ENCODE measurements around the gene MEGF8.

DNA sequence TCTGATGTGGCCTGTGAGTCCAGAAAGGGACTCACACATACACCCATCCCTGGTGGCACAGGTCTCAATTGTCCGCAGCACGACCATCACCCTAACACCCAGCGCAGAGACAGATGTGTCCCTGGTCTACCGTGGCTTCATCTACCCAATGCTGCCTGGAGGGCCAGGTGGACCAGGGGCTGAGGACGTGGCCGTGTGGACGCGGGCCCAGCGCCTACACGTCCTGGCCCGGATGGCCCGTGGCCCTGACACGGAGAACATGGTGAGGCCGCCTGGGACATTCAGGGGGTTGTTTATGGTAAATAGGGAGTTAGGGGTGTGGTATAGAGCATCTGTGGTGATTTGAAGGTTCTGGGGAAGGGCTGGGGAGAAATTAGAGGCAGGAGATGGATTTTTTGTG, 22.8 kb downstream of the MEGF8 start:
- TF ChIP-seq TBP (IDR thresholded peaks at IDR 0.05; ENCODE audit: low read depth, low read length): no peak
- no peak for TF ChIP-seq EP300 (IDR thresholded peaks at IDR 0.05; ENCODE audit: borderline replicate concordance in 1 of 2, low read depth in 2 of 2, low read length in 2 of 2)
- TF ChIP-seq, protein P1, sequence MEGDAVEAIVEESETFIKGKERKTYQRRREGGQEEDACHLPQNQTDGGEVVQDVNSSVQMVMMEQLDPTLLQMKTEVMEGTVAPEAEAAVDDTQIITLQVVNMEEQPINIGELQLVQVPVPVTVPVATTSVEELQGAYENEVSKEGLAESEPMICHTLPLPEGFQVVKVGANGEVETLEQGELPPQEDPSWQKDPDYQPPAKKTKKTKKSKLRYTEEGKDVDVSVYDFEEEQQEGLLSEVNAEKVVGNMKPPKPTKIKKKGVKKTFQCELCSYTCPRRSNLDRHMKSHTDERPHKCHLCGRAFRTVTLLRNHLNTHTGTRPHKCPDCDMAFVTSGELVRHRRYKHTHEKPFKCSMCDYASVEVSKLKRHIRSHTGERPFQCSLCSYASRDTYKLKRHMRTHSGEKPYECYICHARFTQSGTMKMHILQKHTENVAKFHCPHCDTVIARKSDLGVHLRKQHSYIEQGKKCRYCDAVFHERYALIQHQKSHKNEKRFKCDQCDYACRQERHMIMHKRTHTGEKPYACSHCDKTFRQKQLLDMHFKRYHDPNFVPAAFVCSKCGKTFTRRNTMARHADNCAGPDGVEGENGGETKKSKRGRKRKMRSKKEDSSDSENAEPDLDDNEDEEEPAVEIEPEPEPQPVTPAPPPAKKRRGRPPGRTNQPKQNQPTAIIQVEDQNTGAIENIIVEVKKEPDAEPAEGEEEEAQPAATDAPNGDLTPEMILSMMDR (IDR thresholded peaks at IDR 0.05; ENCODE audit: control extremely low read depth in 1 of 3, insufficient read depth in 1 of 3, low read depth in 1 of 3, low read length in 3 of 3): no peak
- TF ChIP-seq HDAC6 (IDR thresholded peaks at IDR 0.05; ENCODE audit: low read depth, low read length): no peak
- TF ChIP-seq BACH1 (IDR thresholded peaks at IDR 0.05; ENCODE audit: low read length): no peak
- TF ChIP-seq POLR2AphosphoS5 (IDR thresholded peaks at IDR 0.05; ENCODE audit: low read depth, low read length): no peak
- no peak for TF ChIP-seq YY1 (IDR thresholded peaks at IDR 0.05; ENCODE audit: low read depth, low read length)
- no peak for TF ChIP-seq NRF1 (IDR thresholded peaks at IDR 0.05; ENCODE audit: low read depth, low read length)
- TF ChIP-seq, protein P2, sequence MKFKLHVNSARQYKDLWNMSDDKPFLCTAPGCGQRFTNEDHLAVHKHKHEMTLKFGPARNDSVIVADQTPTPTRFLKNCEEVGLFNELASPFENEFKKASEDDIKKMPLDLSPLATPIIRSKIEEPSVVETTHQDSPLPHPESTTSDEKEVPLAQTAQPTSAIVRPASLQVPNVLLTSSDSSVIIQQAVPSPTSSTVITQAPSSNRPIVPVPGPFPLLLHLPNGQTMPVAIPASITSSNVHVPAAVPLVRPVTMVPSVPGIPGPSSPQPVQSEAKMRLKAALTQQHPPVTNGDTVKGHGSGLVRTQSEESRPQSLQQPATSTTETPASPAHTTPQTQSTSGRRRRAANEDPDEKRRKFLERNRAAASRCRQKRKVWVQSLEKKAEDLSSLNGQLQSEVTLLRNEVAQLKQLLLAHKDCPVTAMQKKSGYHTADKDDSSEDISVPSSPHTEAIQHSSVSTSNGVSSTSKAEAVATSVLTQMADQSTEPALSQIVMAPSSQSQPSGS (IDR thresholded peaks at IDR 0.05; ENCODE audit: low read length): no peak
- no peak for TF ChIP-seq EZH2 (IDR thresholded peaks at IDR 0.05; ENCODE audit: low read depth, low read length, severe bottlenecking)
- TF ChIP-seq, protein P3, sequence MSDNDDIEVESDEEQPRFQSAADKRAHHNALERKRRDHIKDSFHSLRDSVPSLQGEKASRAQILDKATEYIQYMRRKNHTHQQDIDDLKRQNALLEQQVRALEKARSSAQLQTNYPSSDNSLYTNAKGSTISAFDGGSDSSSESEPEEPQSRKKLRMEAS (IDR thresholded peaks at IDR 0.05): no peak
- TF ChIP-seq, protein P4, sequence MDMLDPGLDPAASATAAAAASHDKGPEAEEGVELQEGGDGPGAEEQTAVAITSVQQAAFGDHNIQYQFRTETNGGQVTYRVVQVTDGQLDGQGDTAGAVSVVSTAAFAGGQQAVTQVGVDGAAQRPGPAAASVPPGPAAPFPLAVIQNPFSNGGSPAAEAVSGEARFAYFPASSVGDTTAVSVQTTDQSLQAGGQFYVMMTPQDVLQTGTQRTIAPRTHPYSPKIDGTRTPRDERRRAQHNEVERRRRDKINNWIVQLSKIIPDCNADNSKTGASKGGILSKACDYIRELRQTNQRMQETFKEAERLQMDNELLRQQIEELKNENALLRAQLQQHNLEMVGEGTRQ (IDR thresholded peaks at IDR 0.05; ENCODE audit: low read length): no peak
- TF ChIP-seq CBX8 (IDR thresholded peaks at IDR 0.05; ENCODE audit: borderline replicate concordance, low read depth, low read length): no peak
